GM10248 (cell line): ENCODE measurements around the gene PIP4K2A.

Experiments
- CTCF ChIA-PET: fragments of 300-600 bp; sonication (Branson Sonifier 250); formaldehyde crosslinking; extraction: SDS; loops from one replicate; lab custom pipeline; 2021; ENCODE audit warnings: antibody characterized with exemption; lab: Yijun Ruan, JAX
- POLR2A ChIA-PET: fragments of 350-650 bp; sonication (Branson Sonifier 250); formaldehyde crosslinking; extraction: SDS; loops from one replicate; lab custom pipeline; 2020; ENCODE audit warnings: antibody characterized with exemption; lab: Yijun Ruan, JAX
- DNase-seq: peaks from one replicate; pipeline ENCODE4 v3.0.0; 2012; ENCODE audit errors: extremely low spot score
- CTCF ChIP-seq: IDR thresholded peaks from 2 replicates; pipeline ENCODE4 v1.5.1; 2012; ENCODE audit warnings: mild to moderate bottlenecking, low read depth; ENCODE audit errors: extremely low read depth, missing control alignments, control extremely low read depth

The PIP4K2A gene

GRCh38 chr10:22544325-22545068 is 169.9 kb downstream of the PIP4K2A start:
- ChIA-PET POLR2A (no interaction called here), CTCF (no interaction called here)
- TF ChIP-seq CTCF = no peak
- no peak for DNase-seq

GRCh38 chr10:22542773-22543172 is 171.6 kb downstream of the PIP4K2A start:
- no peak for DNase-seq
- ChIA-PET CTCF (no interaction called here), POLR2A (no interaction called here)
- TF ChIP-seq CTCF = no peak

GRCh38 chr10:22541900-22542299 is 172.5 kb downstream of the PIP4K2A start:
- no peak for DNase-seq
- POLR2A ChIA-PET = no interaction called here
- CTCF ChIA-PET = no interaction called here
- no peak for TF ChIP-seq CTCF

GRCh38 chr10:22539579-22540298 is 174.6 kb downstream of the PIP4K2A start:
- ChIA-PET POLR2A (no interaction called here), CTCF (interaction anchor here (0.9 kb wide), 1 partner anchor 10 kb away, joined by 3 read pairs; no protein-coding TSS in a partner anchor)
- no peak for DNase-seq
- no peak for TF ChIP-seq CTCF

- CTCF ChIA-PET = no interaction called here
- DNase-seq = no peak
- TF ChIP-seq CTCF = no peak
- POLR2A ChIA-PET = no interaction called here
Measured at GRCh38 chr10:22537810-22538209, 176.6 kb downstream of the PIP4K2A start.

GRCh38 chr10:22536620-22537019 is 177.8 kb downstream of the PIP4K2A start:
- TF ChIP-seq CTCF = no peak
- DNase-seq = no peak
- CTCF ChIA-PET = interaction anchor here (0.6 kb wide), 1 partner anchor 543 kb away, joined by 3 read pairs; no protein-coding TSS in a partner anchor
- POLR2A ChIA-PET = no interaction called here
